K562 (cell line): Measurements from ENCODE around the gene KIF12. TPM values are rescaled to one million over a fixed set of nuclear protein-coding genes. Genes with fewer than 3 reads are reported as not detected.

Experiments
- YY1 ChIP-seq, 3 experiments: IDR thresholded peaks; 2 replicates each; pipeline ENCODE4 v1.6.1; 2011; ENCODE audit warnings: low read length in 2 of 3, mild to moderate bottlenecking in 2 of 3, moderate library complexity in 2 of 3, borderline replicate concordance in 1 of 3, control low read depth in 1 of 3, low read depth in 1 of 3; ENCODE audit not compliant: insufficient read depth in 3 of 3, insufficient replicate concordance in 2 of 3, control insufficient read depth in 1 of 3, insufficient read length in 1 of 3; ENCODE audit errors: extremely low read depth in 1 of 3
- ZNF79 ChIP-seq: fragments of 250-450 bp; sonication (Bioruptor Pico); IDR thresholded peaks from 2 replicates; pipeline ENCODE4 v1.4.0; 2020; ENCODE audit warnings: low read depth, mild to moderate bottlenecking, moderate library complexity
- polyA plus RNA-seq, 8 experiments: library from polyadenylated mRNA; depleted of rRNA in 4 of 8; stranded (reverse) in 5 of 8; unstranded in 3 of 8; fragments of >200 nt; fragmentation: Nextera tagmentation in 2 of 8; fragmentation: Illumina TruSeq in 1 of 8; extraction: Ambion mirVana in 2 of 8; extraction: Trizol in 1 of 8; gene quantifications; 2 replicates each; pipeline versions ENCODE4 v1.2.1 to v1.2.3, GENCODE V29; 2011 to 2014; ENCODE audit warnings: inconsistent platforms in 1 of 8, missing spikeins in 1 of 8
- total RNA-seq, 7 experiments: library from RNA; depleted of rRNA in 6 of 7; stranded (reverse); fragments of >200 nt in 6 of 7; fragmentation: Illumina TruSeq in 2 of 7; extraction: Trizol in 2 of 7; gene quantifications; 2 replicates each; pipeline versions ENCODE4 v1.2.1 to v1.2.3, GENCODE V29; 2011 to 2021; ENCODE audit warnings: low replicate concordance in 1 of 7
- TF ChIP-seq, protein P1 (sequence below): fragments of 450-650 bp; IDR thresholded peaks from 2 replicates; pipeline ENCODE4 v1.6.1; 2016; ENCODE audit warnings: mild to moderate bottlenecking, moderate library complexity
- TF ChIP-seq, protein P2 (sequence below), 2 experiments: IDR thresholded peaks; 2 replicates each; pipeline ENCODE4 v1.6.1; 2011; ENCODE audit warnings: borderline replicate concordance in 1 of 2, control low read depth in 1 of 2, low read depth in 1 of 2, low read length in 1 of 2, mild to moderate bottlenecking in 1 of 2, mixed read lengths in 1 of 2, moderate library complexity in 1 of 2; ENCODE audit not compliant: insufficient read depth in 1 of 2, insufficient read length in 1 of 2, poor library complexity in 1 of 2, severe bottlenecking in 1 of 2; ENCODE audit errors: extremely low read depth in 1 of 2
- TF ChIP-seq, protein P3 (sequence below): sonication (generic); formaldehyde crosslinking; IDR thresholded peaks from 2 replicates; pipeline ENCODE4 v1.8.1; 2023; ENCODE audit warnings: missing genetic modification reagents, mild to moderate bottlenecking, borderline replicate concordance

The KIF12 gene
- total and polyA plus RNA-seq, 9 of the 15 experiments (the other 6 are each of a cell fraction or from before 2014, with no cell fraction given), result not detected

GRCh38 chr9:114082017-114082762, 16.9 kb downstream of the KIF12 start (continued):
- TF ChIP-seq, protein P1, sequence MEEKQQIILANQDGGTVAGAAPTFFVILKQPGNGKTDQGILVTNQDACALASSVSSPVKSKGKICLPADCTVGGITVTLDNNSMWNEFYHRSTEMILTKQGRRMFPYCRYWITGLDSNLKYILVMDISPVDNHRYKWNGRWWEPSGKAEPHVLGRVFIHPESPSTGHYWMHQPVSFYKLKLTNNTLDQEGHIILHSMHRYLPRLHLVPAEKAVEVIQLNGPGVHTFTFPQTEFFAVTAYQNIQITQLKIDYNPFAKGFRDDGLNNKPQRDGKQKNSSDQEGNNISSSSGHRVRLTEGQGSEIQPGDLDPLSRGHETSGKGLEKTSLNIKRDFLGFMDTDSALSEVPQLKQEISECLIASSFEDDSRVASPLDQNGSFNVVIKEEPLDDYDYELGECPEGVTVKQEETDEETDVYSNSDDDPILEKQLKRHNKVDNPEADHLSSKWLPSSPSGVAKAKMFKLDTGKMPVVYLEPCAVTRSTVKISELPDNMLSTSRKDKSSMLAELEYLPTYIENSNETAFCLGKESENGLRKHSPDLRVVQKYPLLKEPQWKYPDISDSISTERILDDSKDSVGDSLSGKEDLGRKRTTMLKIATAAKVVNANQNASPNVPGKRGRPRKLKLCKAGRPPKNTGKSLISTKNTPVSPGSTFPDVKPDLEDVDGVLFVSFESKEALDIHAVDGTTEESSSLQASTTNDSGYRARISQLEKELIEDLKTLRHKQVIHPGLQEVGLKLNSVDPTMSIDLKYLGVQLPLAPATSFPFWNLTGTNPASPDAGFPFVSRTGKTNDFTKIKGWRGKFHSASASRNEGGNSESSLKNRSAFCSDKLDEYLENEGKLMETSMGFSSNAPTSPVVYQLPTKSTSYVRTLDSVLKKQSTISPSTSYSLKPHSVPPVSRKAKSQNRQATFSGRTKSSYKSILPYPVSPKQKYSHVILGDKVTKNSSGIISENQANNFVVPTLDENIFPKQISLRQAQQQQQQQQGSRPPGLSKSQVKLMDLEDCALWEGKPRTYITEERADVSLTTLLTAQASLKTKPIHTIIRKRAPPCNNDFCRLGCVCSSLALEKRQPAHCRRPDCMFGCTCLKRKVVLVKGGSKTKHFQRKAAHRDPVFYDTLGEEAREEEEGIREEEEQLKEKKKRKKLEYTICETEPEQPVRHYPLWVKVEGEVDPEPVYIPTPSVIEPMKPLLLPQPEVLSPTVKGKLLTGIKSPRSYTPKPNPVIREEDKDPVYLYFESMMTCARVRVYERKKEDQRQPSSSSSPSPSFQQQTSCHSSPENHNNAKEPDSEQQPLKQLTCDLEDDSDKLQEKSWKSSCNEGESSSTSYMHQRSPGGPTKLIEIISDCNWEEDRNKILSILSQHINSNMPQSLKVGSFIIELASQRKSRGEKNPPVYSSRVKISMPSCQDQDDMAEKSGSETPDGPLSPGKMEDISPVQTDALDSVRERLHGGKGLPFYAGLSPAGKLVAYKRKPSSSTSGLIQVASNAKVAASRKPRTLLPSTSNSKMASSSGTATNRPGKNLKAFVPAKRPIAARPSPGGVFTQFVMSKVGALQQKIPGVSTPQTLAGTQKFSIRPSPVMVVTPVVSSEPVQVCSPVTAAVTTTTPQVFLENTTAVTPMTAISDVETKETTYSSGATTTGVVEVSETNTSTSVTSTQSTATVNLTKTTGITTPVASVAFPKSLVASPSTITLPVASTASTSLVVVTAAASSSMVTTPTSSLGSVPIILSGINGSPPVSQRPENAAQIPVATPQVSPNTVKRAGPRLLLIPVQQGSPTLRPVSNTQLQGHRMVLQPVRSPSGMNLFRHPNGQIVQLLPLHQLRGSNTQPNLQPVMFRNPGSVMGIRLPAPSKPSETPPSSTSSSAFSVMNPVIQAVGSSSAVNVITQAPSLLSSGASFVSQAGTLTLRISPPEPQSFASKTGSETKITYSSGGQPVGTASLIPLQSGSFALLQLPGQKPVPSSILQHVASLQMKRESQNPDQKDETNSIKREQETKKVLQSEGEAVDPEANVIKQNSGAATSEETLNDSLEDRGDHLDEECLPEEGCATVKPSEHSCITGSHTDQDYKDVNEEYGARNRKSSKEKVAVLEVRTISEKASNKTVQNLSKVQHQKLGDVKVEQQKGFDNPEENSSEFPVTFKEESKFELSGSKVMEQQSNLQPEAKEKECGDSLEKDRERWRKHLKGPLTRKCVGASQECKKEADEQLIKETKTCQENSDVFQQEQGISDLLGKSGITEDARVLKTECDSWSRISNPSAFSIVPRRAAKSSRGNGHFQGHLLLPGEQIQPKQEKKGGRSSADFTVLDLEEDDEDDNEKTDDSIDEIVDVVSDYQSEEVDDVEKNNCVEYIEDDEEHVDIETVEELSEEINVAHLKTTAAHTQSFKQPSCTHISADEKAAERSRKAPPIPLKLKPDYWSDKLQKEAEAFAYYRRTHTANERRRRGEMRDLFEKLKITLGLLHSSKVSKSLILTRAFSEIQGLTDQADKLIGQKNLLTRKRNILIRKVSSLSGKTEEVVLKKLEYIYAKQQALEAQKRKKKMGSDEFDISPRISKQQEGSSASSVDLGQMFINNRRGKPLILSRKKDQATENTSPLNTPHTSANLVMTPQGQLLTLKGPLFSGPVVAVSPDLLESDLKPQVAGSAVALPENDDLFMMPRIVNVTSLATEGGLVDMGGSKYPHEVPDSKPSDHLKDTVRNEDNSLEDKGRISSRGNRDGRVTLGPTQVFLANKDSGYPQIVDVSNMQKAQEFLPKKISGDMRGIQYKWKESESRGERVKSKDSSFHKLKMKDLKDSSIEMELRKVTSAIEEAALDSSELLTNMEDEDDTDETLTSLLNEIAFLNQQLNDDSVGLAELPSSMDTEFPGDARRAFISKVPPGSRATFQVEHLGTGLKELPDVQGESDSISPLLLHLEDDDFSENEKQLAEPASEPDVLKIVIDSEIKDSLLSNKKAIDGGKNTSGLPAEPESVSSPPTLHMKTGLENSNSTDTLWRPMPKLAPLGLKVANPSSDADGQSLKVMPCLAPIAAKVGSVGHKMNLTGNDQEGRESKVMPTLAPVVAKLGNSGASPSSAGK, result peak; percentile 52; the same call in 1 of the 2 replicates
- TF ChIP-seq YY1 (IDR thresholded peaks at IDR 0.05; ENCODE audit: borderline replicate concordance in 1 of 3, control insufficient read depth in 1 of 3, extremely low read depth in 1 of 3, insufficient read depth in 3 of 3, insufficient read length in 1 of 3, insufficient replicate concordance in 2 of 3, low read depth in 1 of 3, low read length in 2 of 3) (peak in 1 of 3 experiments; percentile 25), ZNF79 (no peak)
- TF ChIP-seq, protein P2, sequence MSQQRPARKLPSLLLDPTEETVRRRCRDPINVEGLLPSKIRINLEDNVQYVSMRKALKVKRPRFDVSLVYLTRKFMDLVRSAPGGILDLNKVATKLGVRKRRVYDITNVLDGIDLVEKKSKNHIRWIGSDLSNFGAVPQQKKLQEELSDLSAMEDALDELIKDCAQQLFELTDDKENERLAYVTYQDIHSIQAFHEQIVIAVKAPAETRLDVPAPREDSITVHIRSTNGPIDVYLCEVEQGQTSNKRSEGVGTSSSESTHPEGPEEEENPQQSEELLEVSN (IDR thresholded peaks at IDR 0.05; ENCODE audit: borderline replicate concordance in 1 of 2, extremely low read depth in 1 of 2, insufficient read depth in 1 of 2, insufficient read length in 1 of 2, low read depth in 1 of 2, low read length in 1 of 2, poor library complexity in 1 of 2, severe bottlenecking in 1 of 2), result peak in 1 of 2 experiments; percentile 73
- TF ChIP-seq, protein P3, sequence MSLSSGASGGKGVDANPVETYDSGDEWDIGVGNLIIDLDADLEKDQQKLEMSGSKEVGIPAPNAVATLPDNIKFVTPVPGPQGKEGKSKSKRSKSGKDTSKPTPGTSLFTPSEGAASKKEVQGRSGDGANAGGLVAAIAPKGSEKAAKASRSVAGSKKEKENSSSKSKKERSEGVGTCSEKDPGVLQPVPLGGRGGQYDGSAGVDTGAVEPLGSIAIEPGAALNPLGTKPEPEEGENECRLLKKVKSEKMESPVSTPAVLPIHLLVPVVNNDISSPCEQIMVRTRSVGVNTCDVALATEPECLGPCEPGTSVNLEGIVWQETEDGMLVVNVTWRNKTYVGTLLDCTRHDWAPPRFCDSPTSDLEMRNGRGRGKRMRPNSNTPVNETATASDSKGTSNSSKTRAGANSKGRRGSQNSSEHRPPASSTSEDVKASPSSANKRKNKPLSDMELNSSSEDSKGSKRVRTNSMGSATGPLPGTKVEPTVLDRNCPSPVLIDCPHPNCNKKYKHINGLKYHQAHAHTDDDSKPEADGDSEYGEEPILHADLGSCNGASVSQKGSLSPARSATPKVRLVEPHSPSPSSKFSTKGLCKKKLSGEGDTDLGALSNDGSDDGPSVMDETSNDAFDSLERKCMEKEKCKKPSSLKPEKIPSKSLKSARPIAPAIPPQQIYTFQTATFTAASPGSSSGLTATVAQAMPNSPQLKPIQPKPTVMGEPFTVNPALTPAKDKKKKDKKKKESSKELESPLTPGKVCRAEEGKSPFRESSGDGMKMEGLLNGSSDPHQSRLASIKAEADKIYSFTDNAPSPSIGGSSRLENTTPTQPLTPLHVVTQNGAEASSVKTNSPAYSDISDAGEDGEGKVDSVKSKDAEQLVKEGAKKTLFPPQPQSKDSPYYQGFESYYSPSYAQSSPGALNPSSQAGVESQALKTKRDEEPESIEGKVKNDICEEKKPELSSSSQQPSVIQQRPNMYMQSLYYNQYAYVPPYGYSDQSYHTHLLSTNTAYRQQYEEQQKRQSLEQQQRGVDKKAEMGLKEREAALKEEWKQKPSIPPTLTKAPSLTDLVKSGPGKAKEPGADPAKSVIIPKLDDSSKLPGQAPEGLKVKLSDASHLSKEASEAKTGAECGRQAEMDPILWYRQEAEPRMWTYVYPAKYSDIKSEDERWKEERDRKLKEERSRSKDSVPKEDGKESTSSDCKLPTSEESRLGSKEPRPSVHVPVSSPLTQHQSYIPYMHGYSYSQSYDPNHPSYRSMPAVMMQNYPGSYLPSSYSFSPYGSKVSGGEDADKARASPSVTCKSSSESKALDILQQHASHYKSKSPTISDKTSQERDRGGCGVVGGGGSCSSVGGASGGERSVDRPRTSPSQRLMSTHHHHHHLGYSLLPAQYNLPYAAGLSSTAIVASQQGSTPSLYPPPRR (CRISPR knock-in tag), result no peak
